AG09309 (cell line): Measurements from ENCODE around the gene LRRC4C.
"Not testable (repeated sequence)": the region's sequence is repeated elsewhere in the genome, so short reads cannot be mapped to it uniquely, and the experiment has no call there.

Experiments used
- DNase-seq: peaks from one replicate; pipeline ENCODE4 v3.0.0-alpha.2; 2010; ENCODE audit warnings: low read depth
- H3K4me3 ChIP-seq: 2 replicates; pipeline ENCODE4 v1.5.1; 2011; ENCODE audit warnings: mild to moderate bottlenecking, low read depth, low read length, moderate library complexity; ENCODE audit not compliant: control insufficient read depth
- CTCF ChIP-seq: IDR thresholded peaks from 2 replicates; pipeline ENCODE4 v1.5.1; 2011; ENCODE audit warnings: mild to moderate bottlenecking, low read depth, low read length, inconsistent platforms; ENCODE audit not compliant: insufficient read depth, control insufficient read depth; ENCODE audit errors: missing control alignments

The LRRC4C gene

GRCh38 chr11:40938002-40938401, 521.5 kb downstream of the LRRC4C start:
- no peak overlapping the region for H3K4me3 ChIP-seq
- no peak for TF ChIP-seq CTCF
- no peak for DNase-seq

- no peak for DNase-seq
- TF ChIP-seq CTCF, result no peak
- no peak overlapping the region for H3K4me3 ChIP-seq
These were observed 534.5 kb downstream of the LRRC4C start for GRCh38 chr11:40924915-40925314.

- DNase-seq, result no peak
- H3K4me3 ChIP-seq, result no peak overlapping the region
- TF ChIP-seq CTCF, result no peak
These were observed 538.2 kb downstream of the LRRC4C start for GRCh38 chr11:40921246-40921645.

GRCh38 chr11:40910774-40911173, 548.7 kb downstream of the LRRC4C start:
- not testable (repeated sequence) for DNase-seq, H3K4me3 ChIP-seq

GRCh38 chr11:40894501-40894900, 565.0 kb downstream of the LRRC4C start:
- no peak for TF ChIP-seq CTCF
- no peak for DNase-seq
- H3K4me3 ChIP-seq, result no peak overlapping the region

- H3K4me3 ChIP-seq, result no peak overlapping the region
- TF ChIP-seq CTCF, result no peak
- DNase-seq, result no peak
These were observed 574.0 kb downstream of the LRRC4C start for GRCh38 chr11:40885250-40885954.

- no peak for TF ChIP-seq CTCF
These were observed 577.2 kb downstream of the LRRC4C start for GRCh38 chr11:40882301-40882700.

More at GRCh38 chr11:40882301-40882700, 577.2 kb downstream of the LRRC4C start:
- no peak overlapping the region for H3K4me3 ChIP-seq
- DNase-seq, result no peak
